ENCODE results near the gene MTUS2.

DNA sequence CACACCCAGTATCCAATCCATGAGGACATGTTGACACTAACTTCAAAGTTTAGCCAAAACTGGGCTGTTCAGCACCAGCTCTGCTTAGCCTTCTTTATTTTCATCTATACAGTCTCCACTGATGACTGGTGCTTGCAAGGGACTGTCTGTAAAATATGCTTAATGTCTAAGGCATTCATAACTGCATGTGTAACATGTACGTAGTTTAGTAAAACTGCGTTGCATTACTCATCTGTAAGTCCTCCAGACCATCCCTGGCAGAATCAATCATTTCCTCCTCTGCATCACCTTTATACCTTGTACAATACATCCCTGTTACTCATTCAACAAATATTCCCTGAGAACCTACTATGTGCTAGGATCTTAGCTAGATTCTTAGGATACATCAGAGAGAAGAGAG lies 362.1 kb downstream of the MTUS2 start:
- TF ChIP-seq, protein P1, sequence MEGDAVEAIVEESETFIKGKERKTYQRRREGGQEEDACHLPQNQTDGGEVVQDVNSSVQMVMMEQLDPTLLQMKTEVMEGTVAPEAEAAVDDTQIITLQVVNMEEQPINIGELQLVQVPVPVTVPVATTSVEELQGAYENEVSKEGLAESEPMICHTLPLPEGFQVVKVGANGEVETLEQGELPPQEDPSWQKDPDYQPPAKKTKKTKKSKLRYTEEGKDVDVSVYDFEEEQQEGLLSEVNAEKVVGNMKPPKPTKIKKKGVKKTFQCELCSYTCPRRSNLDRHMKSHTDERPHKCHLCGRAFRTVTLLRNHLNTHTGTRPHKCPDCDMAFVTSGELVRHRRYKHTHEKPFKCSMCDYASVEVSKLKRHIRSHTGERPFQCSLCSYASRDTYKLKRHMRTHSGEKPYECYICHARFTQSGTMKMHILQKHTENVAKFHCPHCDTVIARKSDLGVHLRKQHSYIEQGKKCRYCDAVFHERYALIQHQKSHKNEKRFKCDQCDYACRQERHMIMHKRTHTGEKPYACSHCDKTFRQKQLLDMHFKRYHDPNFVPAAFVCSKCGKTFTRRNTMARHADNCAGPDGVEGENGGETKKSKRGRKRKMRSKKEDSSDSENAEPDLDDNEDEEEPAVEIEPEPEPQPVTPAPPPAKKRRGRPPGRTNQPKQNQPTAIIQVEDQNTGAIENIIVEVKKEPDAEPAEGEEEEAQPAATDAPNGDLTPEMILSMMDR (IDR thresholded peaks at IDR 0.05; ENCODE audit: extremely low read depth in 1 of 2, insufficient read depth in 1 of 2, low read depth in 1 of 2, low read length in 2 of 2): no peak
- TF ChIP-seq JUN (IDR thresholded peaks at IDR 0.05; ENCODE audit: borderline replicate concordance, insufficient read depth, insufficient read length, low read depth) (no peak), POLR2AphosphoS5 (IDR thresholded peaks at IDR 0.05; ENCODE audit: insufficient read depth, low read depth, low read length) (no peak), FOS (IDR thresholded peaks at IDR 0.05; ENCODE audit: borderline replicate concordance, insufficient read depth, low read length) (no peak)
